Liver (tissue), 9 donors: ENCODE measurements around the gene IQSEC1. TPM values are rescaled to one million over a fixed set of nuclear protein-coding genes. Genes with fewer than 3 reads are reported as not detected.

ENCODE experiments used
- DNase-seq: peaks from one replicate; pipeline ENCODE4 v3.0.0-alpha.2; 2017; ENCODE audit warnings: low spot score
- H3K27ac ChIP-seq, 2 donors: one replicate each; pipeline ENCODE4 v1.7.0; 2013; ENCODE audit warnings: inconsistent platforms in 2 of 2, low read length in 2 of 2, control low read depth in 1 of 2, low read depth in 1 of 2, mild to moderate bottlenecking in 1 of 2
- H3K27me3 ChIP-seq, 4 donors: one replicate each; pipeline versions ENCODE4 v1.6.1 to v1.7.0; 2013; ENCODE audit warnings: low read length in 3 of 4, inconsistent platforms in 1 of 4, mild to moderate bottlenecking in 1 of 4, moderate library complexity in 1 of 4; ENCODE audit not compliant: control insufficient read depth in 4 of 4, insufficient read depth in 4 of 4
- H3K36me3 ChIP-seq, 4 donors: one replicate each; pipeline versions ENCODE4 v1.6.1 to v1.7.0; 2013; ENCODE audit warnings: low read length in 3 of 4, mild to moderate bottlenecking in 3 of 4, low read depth in 1 of 4, moderate library complexity in 1 of 4; ENCODE audit not compliant: control insufficient read depth in 4 of 4, insufficient read depth in 3 of 4
- H3K4me1 ChIP-seq, 4 donors: one replicate each; pipeline versions ENCODE4 v1.6.1 to v1.7.0; 2013; ENCODE audit warnings: low read length in 3 of 4, mild to moderate bottlenecking in 3 of 4, moderate library complexity in 1 of 4; ENCODE audit not compliant: control insufficient read depth in 4 of 4, insufficient read depth in 4 of 4
- H3K4me3 ChIP-seq, 3 donors: one replicate each; pipeline versions ENCODE4 v1.6.1 to v1.7.0; 2013; ENCODE audit warnings: low read length in 3 of 3, control low read depth in 1 of 3, low read depth in 1 of 3, mild to moderate bottlenecking in 1 of 3
- H3K9ac ChIP-seq, 2 donors: one replicate each; pipeline ENCODE4 v1.7.0; 2013; ENCODE audit warnings: low read length in 2 of 2, mild to moderate bottlenecking in 2 of 2, moderate library complexity in 2 of 2, control low read depth in 1 of 2, low read depth in 1 of 2
- H3K9me3 ChIP-seq, 4 donors: one replicate each; pipeline versions ENCODE4 v1.6.1 to v1.7.0; 2013; ENCODE audit warnings: low read length in 3 of 4; ENCODE audit not compliant: control insufficient read depth in 4 of 4
- ATF3 ChIP-seq: IDR thresholded peaks from 2 replicates; pipeline ENCODE4 v1.6.1; 2016; ENCODE audit warnings: antibody characterized with exemption
- CTCF ChIP-seq: fragments of 150-350 bp; IDR thresholded peaks from 2 replicates; pipeline ENCODE4 v1.5.1; 2017; ENCODE audit warnings: improper control_type of control experiment, low read depth, low read length; ENCODE audit not compliant: missing input control
- EGR1 ChIP-seq, 2 donors: IDR thresholded peaks; 2 replicates each; pipeline ENCODE4 v1.6.1; 2016 to 2018; ENCODE audit warnings: antibody characterized with exemption in 2 of 2, low read depth in 2 of 2
- FOXA1 ChIP-seq: IDR thresholded peaks from 2 replicates; pipeline ENCODE4 v1.6.1; 2016; ENCODE audit warnings: antibody characterized with exemption
- FOXA2 ChIP-seq: IDR thresholded peaks from 2 replicates; pipeline ENCODE4 v1.6.1; 2016; ENCODE audit warnings: antibody characterized with exemption
- GABPA ChIP-seq, 2 donors: IDR thresholded peaks in 1 of 2; conservative IDR thresholded peaks in 1 of 2; 2 replicates each; pipeline ENCODE4 v1.6.1; 2016; ENCODE audit warnings: antibody characterized with exemption in 2 of 2, mild to moderate bottlenecking in 1 of 2, moderate library complexity in 1 of 2
- HNF4A ChIP-seq, 2 donors: conservative IDR thresholded peaks; 2 replicates each; pipeline ENCODE4 v1.6.1; 2016; ENCODE audit warnings: antibody characterized with exemption in 2 of 2, mild to moderate bottlenecking in 2 of 2
- HNF4G ChIP-seq: IDR thresholded peaks from 2 replicates; pipeline ENCODE4 v1.6.1; 2016; ENCODE audit warnings: antibody characterized with exemption
- JUND ChIP-seq, 2 donors: IDR thresholded peaks; 2 replicates each; pipeline ENCODE4 v1.6.1; 2016; ENCODE audit warnings: antibody characterized with exemption in 2 of 2
- NR2F2 ChIP-seq: IDR thresholded peaks from 2 replicates; pipeline ENCODE4 v1.6.1; 2016; ENCODE audit warnings: antibody characterized with exemption
- RAD21 ChIP-seq, 2 donors: IDR thresholded peaks; 2 replicates each; pipeline ENCODE4 v1.6.1; 2016; ENCODE audit warnings: antibody characterized with exemption in 2 of 2, mild to moderate bottlenecking in 2 of 2
- RXRA ChIP-seq, 2 donors: IDR thresholded peaks; 2 replicates each; pipeline ENCODE4 v1.6.1; 2017 to 2018; ENCODE audit warnings: antibody characterized with exemption in 2 of 2, mild to moderate bottlenecking in 1 of 2
- SP1 ChIP-seq: IDR thresholded peaks from 2 replicates; pipeline ENCODE4 v1.6.1; 2018; ENCODE audit warnings: antibody characterized with exemption, mild to moderate bottlenecking
- TAF1 ChIP-seq: conservative IDR thresholded peaks from 2 replicates; pipeline ENCODE4 v1.6.1; 2016; ENCODE audit warnings: antibody characterized with exemption, mild to moderate bottlenecking
- YY1 ChIP-seq: IDR thresholded peaks from 2 replicates; pipeline ENCODE4 v1.6.1; 2016; ENCODE audit warnings: antibody characterized with exemption, mild to moderate bottlenecking
- ZBTB33 ChIP-seq: IDR thresholded peaks from 2 replicates; pipeline ENCODE4 v1.6.1; 2016; ENCODE audit warnings: antibody characterized with exemption
- WGBS: extraction: QIAGEN DNeasy Blood & Tissue Kit; methylation state at CpG from one replicate; pipeline ENCODE4 v1.1.7; 2013; 5-methylcytosine and 5-hydroxymethylcytosine counted together
- polyA plus RNA-seq, 2 donors: library from polyadenylated mRNA; stranded (reverse) in 1 of 2; unstranded in 1 of 2; fragments of 200-250 nt in 1 of 2; fragments of >200 nt in 1 of 2; fragmentation: Nextera tagmentation in 1 of 2; extraction: Ambion mirVana in 1 of 2; gene quantifications; one replicate each; pipeline versions ENCODE4 v1.2.1 to v1.2.3, GENCODE V29; 2013 to 2015
- total RNA-seq, 2 donors: library from RNA; depleted of rRNA; stranded (reverse); fragments of >200 nt; gene quantifications; one replicate each; pipeline ENCODE4 v1.2.3, GENCODE V29; 2014
- TF ChIP-seq, protein P1 (sequence below): IDR thresholded peaks from 2 replicates; pipeline ENCODE4 v1.6.1; 2016; ENCODE audit warnings: antibody characterized with exemption, mild to moderate bottlenecking
- TF ChIP-seq, protein P2 (sequence below): IDR thresholded peaks from 2 replicates; pipeline ENCODE4 v1.6.1; 2016; ENCODE audit warnings: antibody characterized with exemption
- donor health status: healthy.
- donor health status: healthy.
- donor health status: healthy.
- donor health status: healthy.
- donor health status: healthy.

Gene IQSEC1
- total and polyA plus RNA-seq, 4 donors = 12.7 to 56.0 (median 36.2) TPM

DNA sequence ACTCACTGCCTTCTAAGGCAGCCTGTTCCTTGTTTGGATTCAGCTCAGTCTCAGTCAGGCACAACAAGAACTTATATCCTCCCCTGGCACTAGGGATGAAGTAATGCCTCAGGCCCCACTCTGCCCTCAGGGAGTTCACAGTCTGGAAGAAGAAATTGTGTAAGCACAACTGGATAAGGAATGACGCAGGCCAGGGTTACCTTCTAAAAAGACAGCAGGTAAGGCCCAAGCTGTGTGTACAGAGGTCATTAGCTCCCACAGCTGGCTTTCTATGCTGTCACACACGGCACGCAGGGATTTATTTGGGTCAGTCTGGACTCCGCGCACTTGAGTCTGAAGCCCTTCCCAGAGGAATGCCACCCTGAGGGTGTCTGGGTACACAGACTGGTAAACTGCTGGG is 82.9 kb downstream of the IQSEC1 start:
- no peak overlapping the region for H3K4me3 ChIP-seq
- H3K36me3 ChIP-seq = no peaks in the 10 kb centered on the region
- H3K27ac ChIP-seq = no peak overlapping the region
- 92% methylated on average over 5 of the region's 5 CpGs for WGBS
- DNase-seq = no peak
- H3K9ac ChIP-seq = no peak overlapping the region
- no peaks in the 10 kb centered on the region for H3K9me3 ChIP-seq
- no peak for TF ChIP-seq ATF3
- TF ChIP-seq RAD21 (IDR thresholded peaks at IDR 0.05) = no peak
- TF ChIP-seq SP1 = no peak
- no peak for TF ChIP-seq HNF4A (conservative IDR thresholded peaks at IDR 0.05)
- no peak for TF ChIP-seq FOXA2
- no peak for TF ChIP-seq JUND (IDR thresholded peaks at IDR 0.05)
- TF ChIP-seq FOXA1 = no peak
- TF ChIP-seq GABPA (IDR thresholded peaks at IDR 0.05 in 1 of 2, conservative IDR thresholded peaks at IDR 0.05 in 1 of 2) = no peak
- TF ChIP-seq TAF1 = no peak
- TF ChIP-seq NR2F2 = no peak
- TF ChIP-seq, protein P1, sequence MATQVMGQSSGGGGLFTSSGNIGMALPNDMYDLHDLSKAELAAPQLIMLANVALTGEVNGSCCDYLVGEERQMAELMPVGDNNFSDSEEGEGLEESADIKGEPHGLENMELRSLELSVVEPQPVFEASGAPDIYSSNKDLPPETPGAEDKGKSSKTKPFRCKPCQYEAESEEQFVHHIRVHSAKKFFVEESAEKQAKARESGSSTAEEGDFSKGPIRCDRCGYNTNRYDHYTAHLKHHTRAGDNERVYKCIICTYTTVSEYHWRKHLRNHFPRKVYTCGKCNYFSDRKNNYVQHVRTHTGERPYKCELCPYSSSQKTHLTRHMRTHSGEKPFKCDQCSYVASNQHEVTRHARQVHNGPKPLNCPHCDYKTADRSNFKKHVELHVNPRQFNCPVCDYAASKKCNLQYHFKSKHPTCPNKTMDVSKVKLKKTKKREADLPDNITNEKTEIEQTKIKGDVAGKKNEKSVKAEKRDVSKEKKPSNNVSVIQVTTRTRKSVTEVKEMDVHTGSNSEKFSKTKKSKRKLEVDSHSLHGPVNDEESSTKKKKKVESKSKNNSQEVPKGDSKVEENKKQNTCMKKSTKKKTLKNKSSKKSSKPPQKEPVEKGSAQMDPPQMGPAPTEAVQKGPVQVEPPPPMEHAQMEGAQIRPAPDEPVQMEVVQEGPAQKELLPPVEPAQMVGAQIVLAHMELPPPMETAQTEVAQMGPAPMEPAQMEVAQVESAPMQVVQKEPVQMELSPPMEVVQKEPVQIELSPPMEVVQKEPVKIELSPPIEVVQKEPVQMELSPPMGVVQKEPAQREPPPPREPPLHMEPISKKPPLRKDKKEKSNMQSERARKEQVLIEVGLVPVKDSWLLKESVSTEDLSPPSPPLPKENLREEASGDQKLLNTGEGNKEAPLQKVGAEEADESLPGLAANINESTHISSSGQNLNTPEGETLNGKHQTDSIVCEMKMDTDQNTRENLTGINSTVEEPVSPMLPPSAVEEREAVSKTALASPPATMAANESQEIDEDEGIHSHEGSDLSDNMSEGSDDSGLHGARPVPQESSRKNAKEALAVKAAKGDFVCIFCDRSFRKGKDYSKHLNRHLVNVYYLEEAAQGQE = no peak
- no peak for TF ChIP-seq EGR1 (IDR thresholded peaks at IDR 0.05; ENCODE audit: low read depth in 2 of 2)
- no peak for TF ChIP-seq YY1
- TF ChIP-seq ZBTB33 = no peak
- no peak for TF ChIP-seq HNF4G
- TF ChIP-seq, protein P2, sequence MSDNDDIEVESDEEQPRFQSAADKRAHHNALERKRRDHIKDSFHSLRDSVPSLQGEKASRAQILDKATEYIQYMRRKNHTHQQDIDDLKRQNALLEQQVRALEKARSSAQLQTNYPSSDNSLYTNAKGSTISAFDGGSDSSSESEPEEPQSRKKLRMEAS = no peak
- no peak for TF ChIP-seq CTCF
- TF ChIP-seq RXRA (IDR thresholded peaks at IDR 0.05) = no peak
- no peaks in the 10 kb centered on the region for H3K27me3 ChIP-seq
- H3K4me1 ChIP-seq = peaks cover 0 to 22% (median 14%) of the 10 kb centered on the region in 4 donors
